Heart left ventricle (tissue), 16 donors: Measurements from ENCODE around the gene SESN2. TPM values are rescaled to one million over a fixed set of nuclear protein-coding genes. Genes with fewer than 3 reads are reported as not detected.

Experiments used
- ATAC-seq, 4 donors: fragments of 200-7000 bp; cut with Tn5 transposase; one replicate each; pipeline ENCODE4 v1.9.1; 2020 to 2022; ENCODE audit warnings: moderate library complexity in 4 of 4, mild to moderate bottlenecking in 3 of 4, moderate number of reproducible peaks in 1 of 4
- DNase-seq, 5 donors: peaks; one replicate each; pipeline ENCODE4 v3.0.0-alpha.2; 2020
- H3K27ac ChIP-seq, 12 donors: fragments of 200-600 bp; sonication (generic) in 4 of 12; one replicate each; pipeline versions ENCODE4 v1.5.0 to v1.8.0; 2016 to 2022; ENCODE audit warnings: mild to moderate bottlenecking in 2 of 12
- H3K27me3 ChIP-seq, 9 donors: fragments of 200-600 bp; sonication (generic) in 2 of 9; one replicate each; pipeline versions ENCODE4 v1.5.1 to v1.8.0; 2016 to 2022; ENCODE audit warnings: mild to moderate bottlenecking in 3 of 9
- H3K36me3 ChIP-seq, 9 donors: fragments of 200-600 bp; sonication (generic) in 2 of 9; one replicate each; pipeline versions ENCODE4 v1.5.0 to v1.8.0; 2018 to 2022; ENCODE audit warnings: mild to moderate bottlenecking in 2 of 9
- H3K4me1 ChIP-seq, 12 donors: fragments of 200-600 bp; sonication (generic) in 4 of 12; one replicate each; pipeline versions ENCODE4 v1.5.0 to v1.8.0; 2016 to 2022; ENCODE audit warnings: mild to moderate bottlenecking in 3 of 12
- H3K4me3 ChIP-seq, 12 donors: fragments of 200-600 bp; sonication (generic) in 4 of 12; one replicate each; pipeline versions ENCODE4 v1.5.0 to v1.8.0; 2017 to 2022; ENCODE audit warnings: mild to moderate bottlenecking in 9 of 12, moderate library complexity in 4 of 12
- H3K9me3 ChIP-seq, 12 donors: fragments of 200-600 bp; sonication (generic) in 4 of 12; one replicate each; pipeline versions ENCODE4 v1.5.0 to v1.8.0; 2016 to 2022; ENCODE audit warnings: mild to moderate bottlenecking in 1 of 12
- POLR2A ChIP-seq, 2 donors: fragments of 450-650 bp; IDR thresholded peaks; one replicate each; pipeline ENCODE4 v1.6.1; 2017; ENCODE audit warnings: antibody characterized with exemption in 2 of 2, mild to moderate bottlenecking in 2 of 2, moderate library complexity in 2 of 2
- WGBS, 4 donors: extraction: QIAGEN DNeasy Blood & Tissue Kit in 2 of 4; methylation state at CpG; one replicate each; pipeline versions ENCODE4 v1.1.5 to v1.1.7; 2013 to 2018; 5-methylcytosine and 5-hydroxymethylcytosine counted together
- intact Hi-C, 10 donors: fragments of 100-400 bp; cut with DNase I; formaldehyde crosslinking; loops; one replicate each; pipeline versions ENCODE4 v1.11.1 to v1.14.2; 2022
- polyA plus RNA-seq, 2 donors: library from polyadenylated mRNA; stranded (reverse); fragments of 200-250 nt; gene quantifications; one replicate each; pipeline ENCODE4 v1.2.3, GENCODE V29; 2013
- total RNA-seq, 9 donors: library from RNA; depleted of rRNA in 2 of 9; stranded (reverse); fragments of >200 nt in 2 of 9; fragmentation: NEBNext Ultra II Directional in 3 of 9; extraction: Animal tissue kit (Norgen Biotek cat#: 25700) in 3 of 9; gene quantifications; one replicate each; pipeline versions ENCODE4 v1.1.0 to v1.2.4, GENCODE V29; 2016 to 2023
- TF ChIP-seq, protein P1 (sequence below), 12 donors: fragments of 200-600 bp; sonication (generic) in 4 of 12; IDR thresholded peaks; one replicate each; pipeline versions ENCODE4 v1.5.0 to v1.8.0; 2018 to 2022; ENCODE audit warnings: antibody characterized with exemption in 12 of 12, mild to moderate bottlenecking in 5 of 12
- donor health status: ischemic (EF 13 %, LVEDD 7.1; RV severe dilation, severe dysfunction).
- donor health status: healthy with polysubstance abuse.
- donor health status: DM: no; HTN: yes; CAD: no.
- donor health status: DM: no; HTN: no; CAD: no.
- donor health status: ischemic (EF 25% LVEDD 6.9; RV normal size, moderate dysfunction).
- donor health status: ischemic (EF 25% LVEDD 5.7; RV mildly dilated, moderate dysfunction).
- donor health status: healthy.
- donor health status: DM: yes; HTN: yes; CAD: no.
- donor health status: ischemic (EF 35%, LVEDD 5.7; RV mildly dilated, moderate dysfunction).
- donor health status: nonischemic (EF 11% LVEDD 7.7; RV severe dilation, severe dysfunction).
- donor health status: DM: yes; HTN: yes; CAD: no.
- donor health status: PGD.
- donor health status: ischemic (EF 29% LVEDD 5.4; RV normal size, mild dysfunction).
- donor health status: nonischemic (EF 23%, LVEDD 6.1; RV moderate dilation, normal function).

The SESN2 gene
- total and polyA plus RNA-seq, 11 donors: 2.1 to 8.8 (median 4.7) TPM

DNA sequence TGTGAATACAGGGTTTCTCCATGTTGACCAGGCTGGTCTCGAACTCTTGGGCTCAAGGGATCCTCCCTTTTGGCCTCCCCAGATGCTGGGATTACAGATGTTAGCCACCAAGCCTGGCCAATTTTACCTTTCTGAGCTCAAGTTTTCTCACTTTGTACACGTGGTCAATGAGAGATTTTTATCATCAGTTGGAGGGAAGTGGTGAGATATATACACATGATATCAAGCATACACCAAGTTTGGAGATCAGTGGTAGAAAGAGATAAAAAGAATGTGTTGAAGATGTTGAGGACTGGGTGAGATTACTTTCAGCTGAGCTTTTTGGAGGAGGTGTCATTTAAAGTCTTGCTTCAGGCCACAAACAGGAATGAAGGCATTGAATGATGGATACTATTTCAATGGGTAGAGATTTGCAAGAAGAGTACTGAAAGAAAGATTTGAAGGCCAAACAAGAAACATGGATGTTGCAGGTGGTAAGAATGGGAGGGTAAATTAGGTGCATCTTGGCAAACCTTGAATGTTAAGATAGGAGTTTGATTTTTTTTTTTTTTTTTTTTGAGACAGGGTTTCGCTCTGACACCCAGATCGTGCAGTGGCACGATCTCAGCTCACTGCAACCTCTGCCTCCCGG, 3.0 kb upstream of the SESN2 start:
- intact Hi-C loops: loop anchor here in 2 of 10 donors (10.0 kb wide), 2 partner anchors 68 to 348 kb away; partner anchors contain the start of gene MED18 (in 1 of the 2)
- H3K9me3 ChIP-seq: no peaks in the 10 kb centered on the region
- TF ChIP-seq, protein P1, sequence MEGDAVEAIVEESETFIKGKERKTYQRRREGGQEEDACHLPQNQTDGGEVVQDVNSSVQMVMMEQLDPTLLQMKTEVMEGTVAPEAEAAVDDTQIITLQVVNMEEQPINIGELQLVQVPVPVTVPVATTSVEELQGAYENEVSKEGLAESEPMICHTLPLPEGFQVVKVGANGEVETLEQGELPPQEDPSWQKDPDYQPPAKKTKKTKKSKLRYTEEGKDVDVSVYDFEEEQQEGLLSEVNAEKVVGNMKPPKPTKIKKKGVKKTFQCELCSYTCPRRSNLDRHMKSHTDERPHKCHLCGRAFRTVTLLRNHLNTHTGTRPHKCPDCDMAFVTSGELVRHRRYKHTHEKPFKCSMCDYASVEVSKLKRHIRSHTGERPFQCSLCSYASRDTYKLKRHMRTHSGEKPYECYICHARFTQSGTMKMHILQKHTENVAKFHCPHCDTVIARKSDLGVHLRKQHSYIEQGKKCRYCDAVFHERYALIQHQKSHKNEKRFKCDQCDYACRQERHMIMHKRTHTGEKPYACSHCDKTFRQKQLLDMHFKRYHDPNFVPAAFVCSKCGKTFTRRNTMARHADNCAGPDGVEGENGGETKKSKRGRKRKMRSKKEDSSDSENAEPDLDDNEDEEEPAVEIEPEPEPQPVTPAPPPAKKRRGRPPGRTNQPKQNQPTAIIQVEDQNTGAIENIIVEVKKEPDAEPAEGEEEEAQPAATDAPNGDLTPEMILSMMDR (IDR thresholded peaks at IDR 0.05): no peak
- no peak for TF ChIP-seq POLR2A (IDR thresholded peaks at IDR 0.05)
- H3K27me3 ChIP-seq: peaks cover 0 to 7% (median 0%) of the 10 kb centered on the region in 9 donors
- no peak overlapping the region for H3K4me3 ChIP-seq
- no peak overlapping the region for H3K27ac ChIP-seq
- DNase-seq (no peak), ATAC-seq (no peak)
- peaks cover 0 to 24% (median 13%) of the 10 kb centered on the region in 12 donors for H3K4me1 ChIP-seq
- 77 to 82% (median 81%) methylated on average over 6 of the region's 6 CpGs for WGBS, 4 donors
- no peaks in the 10 kb centered on the region for H3K36me3 ChIP-seq

DNA sequence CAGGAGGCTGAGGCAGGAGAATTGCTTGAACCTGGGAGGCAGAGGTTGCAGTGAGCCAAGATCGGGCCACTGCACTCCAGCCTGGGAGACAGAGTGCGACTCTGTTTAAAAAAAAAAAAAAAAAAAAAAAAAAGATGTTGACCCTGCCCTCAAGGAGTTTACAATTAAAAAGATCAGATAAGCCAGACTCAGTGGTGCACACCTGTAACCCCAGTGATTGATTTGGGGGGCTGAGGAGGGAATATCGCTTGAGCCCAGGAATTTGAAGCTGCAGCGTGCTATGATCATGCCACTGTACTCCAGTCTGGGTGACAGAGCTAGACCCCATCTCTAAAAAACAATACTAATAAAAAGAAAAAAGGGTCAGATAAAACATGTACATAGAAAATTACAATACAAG, 1.6 kb upstream of the SESN2 start:
- WGBS, 4 donors: 95 to 100% (median 98%) methylated on average over 4 of the region's 4 CpGs

DNA sequence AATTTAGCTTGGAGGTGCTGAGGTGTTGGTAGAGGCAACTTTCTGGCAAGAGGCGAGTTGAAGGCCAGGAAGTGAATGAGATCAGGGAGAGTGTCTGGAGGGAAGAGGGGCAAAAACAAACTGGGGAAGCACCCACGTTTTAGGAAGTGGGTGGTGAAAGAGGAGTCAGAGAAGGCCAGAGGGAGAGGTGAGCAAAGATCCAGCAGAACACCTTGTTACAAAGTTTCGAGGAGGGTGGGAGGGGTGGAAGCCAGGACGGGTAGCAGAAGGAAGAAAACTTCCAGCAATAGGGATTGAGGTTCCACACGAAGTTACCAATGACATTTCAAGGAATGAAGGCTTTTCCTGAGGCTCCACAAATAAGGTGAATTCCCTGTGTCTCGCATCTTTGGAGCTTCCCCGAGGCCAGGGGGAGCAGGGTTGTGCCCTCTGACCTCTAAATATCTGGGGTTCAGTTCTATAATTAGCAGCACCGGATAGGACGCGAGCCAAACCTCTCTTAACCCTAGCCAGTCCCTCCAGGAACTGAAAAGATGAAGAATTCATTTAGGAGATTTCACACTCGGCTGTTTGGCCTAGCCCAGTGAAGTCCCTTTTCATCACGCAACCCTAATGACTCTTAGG, 578 bp upstream of the SESN2 start:
- peak overlapping the region in 11 of 12 donors; percentile 30 to 91 (median 60) for H3K27ac ChIP-seq
- H3K9me3 ChIP-seq: no peaks in the 10 kb centered on the region
- H3K4me1 ChIP-seq: peaks cover 0 to 35% (median 21%) of the 10 kb centered on the region in 12 donors
- peak overlapping the region in 10 of 12 donors; percentile 58 to 99 (median 96) for H3K4me3 ChIP-seq
- H3K36me3 ChIP-seq: no peaks in the 10 kb centered on the region
- peaks cover 0 to 7% (median 0%) of the 10 kb centered on the region in 9 donors for H3K27me3 ChIP-seq
- DNase-seq (no peak), ATAC-seq (no peak)
- intact Hi-C loops: loop anchor here in 3 of 10 donors (2.0 to 10.0 kb wide), 3 partner anchors 66 to 346 kb away; partner anchors contain the start of gene MED18 (in 2 of the 3)
- WGBS, 4 donors: 6 to 10% (median 8%) methylated on average over 10 to 12 of the region's 12 CpGs
- TF ChIP-seq, protein P1 (IDR thresholded peaks at IDR 0.05): no peak
- TF ChIP-seq POLR2A (IDR thresholded peaks at IDR 0.05): no peak

More for the DNA sequence above, 1.6 kb upstream of the SESN2 start:
- intact Hi-C loops: loop anchor here in 3 of 10 donors (2.0 to 10.0 kb wide), 3 partner anchors 67 to 347 kb away; partner anchors contain the start of gene MED18 (in 2 of the 3)
- peaks cover 0 to 30% (median 18%) of the 10 kb centered on the region in 12 donors for H3K4me1 ChIP-seq
- no peak overlapping the region for H3K27ac ChIP-seq
- TF ChIP-seq, protein P1 (IDR thresholded peaks at IDR 0.05): no peak
- no peak for TF ChIP-seq POLR2A (IDR thresholded peaks at IDR 0.05)
- no peaks in the 10 kb centered on the region for H3K36me3 ChIP-seq
- ATAC-seq: no peak
- no peaks in the 10 kb centered on the region for H3K9me3 ChIP-seq
- DNase-seq: no peak
- peaks cover 0 to 7% (median 0%) of the 10 kb centered on the region in 9 donors for H3K27me3 ChIP-seq
- H3K4me3 ChIP-seq: no peak overlapping the region
